Measurements from ENCODE around the gene MAX.
A peak's percentile ranks its signal among the peaks of the same experiment; 100 is the strongest.

MAX gene

GRCh38 chr14:65102441-65103149 lies at the start of gene MAX:
Gene MAX (minus strand): TSS chr14:65102517. CDS start chr14:65102339, 178 bp downstream.
- Histone ChIP-seq H3K4me1 (ENCODE audit: control insufficient read depth, insufficient read depth, low read length) (peaks cover 18% of the 10 kb centered on the region), H3K4me3 (ENCODE audit: low read length) (peak within 1 kb of the TSS; percentile 84), H3K9ac (ENCODE audit: low read length) (peak within 1 kb of the TSS; percentile 77), H3K27ac (ENCODE audit: low read depth, low read length) (peak within 1 kb of the TSS; percentile 86), H3K36me3 (ENCODE audit: control insufficient read depth, insufficient read depth, low read length) (peaks cover 3% of the 10 kb centered on the region), H3K27me3 (ENCODE audit: control insufficient read depth, insufficient read depth, low read length) (no peaks in the 10 kb centered on the region)

- no peaks in the 10 kb centered on the region for H3K27me3 ChIP-seq (ENCODE audit: control insufficient read depth, insufficient read depth, low read length)
- H3K4me3 ChIP-seq (ENCODE audit: low read length), result no peak overlapping the region
- H3K4me1 ChIP-seq (ENCODE audit: control insufficient read depth, insufficient read depth, low read length), result no peaks in the 10 kb centered on the region
- H3K36me3 ChIP-seq (ENCODE audit: control insufficient read depth, insufficient read depth, low read length), result no peaks in the 10 kb centered on the region
- H3K27ac ChIP-seq (ENCODE audit: low read depth, low read length), result no peak overlapping the region
- H3K9ac ChIP-seq (ENCODE audit: low read length), result no peak overlapping the region
Observed at GRCh38 chr14:65151609-65151956, 49.3 kb upstream of the MAX start.

- H3K27ac ChIP-seq (ENCODE audit: low read depth, low read length), result no peak overlapping the region
- H3K9ac ChIP-seq (ENCODE audit: low read length), result no peak overlapping the region
- no peak overlapping the region for H3K4me3 ChIP-seq (ENCODE audit: low read length)
- no peaks in the 10 kb centered on the region for H3K36me3 ChIP-seq (ENCODE audit: control insufficient read depth, insufficient read depth, low read length)
- no peaks in the 10 kb centered on the region for H3K4me1 ChIP-seq (ENCODE audit: control insufficient read depth, insufficient read depth, low read length)
- no peaks in the 10 kb centered on the region for H3K27me3 ChIP-seq (ENCODE audit: control insufficient read depth, insufficient read depth, low read length)
Observed at GRCh38 chr14:65150898-65151608, 48.7 kb upstream of the MAX start.

GRCh38 chr14:65149116-65149515 lies 46.8 kb upstream of the MAX start:
- no peak overlapping the region for H3K4me3 ChIP-seq (ENCODE audit: low read length)
- H3K4me1 ChIP-seq (ENCODE audit: control insufficient read depth, insufficient read depth, low read length), result no peaks in the 10 kb centered on the region
- no peak overlapping the region for H3K27ac ChIP-seq (ENCODE audit: low read depth, low read length)

GRCh38 chr14:65144170-65144569 lies 41.9 kb upstream of the MAX start:
- no peaks in the 10 kb centered on the region for H3K36me3 ChIP-seq (ENCODE audit: control insufficient read depth, insufficient read depth, low read length)
- no peak overlapping the region for H3K4me3 ChIP-seq (ENCODE audit: low read length)
- no peak overlapping the region for H3K9ac ChIP-seq (ENCODE audit: low read length)
- H3K27me3 ChIP-seq (ENCODE audit: control insufficient read depth, insufficient read depth, low read length), result no peaks in the 10 kb centered on the region
- no peaks in the 10 kb centered on the region for H3K4me1 ChIP-seq (ENCODE audit: control insufficient read depth, insufficient read depth, low read length)
- H3K27ac ChIP-seq (ENCODE audit: low read depth, low read length), result no peak overlapping the region

More at GRCh38 chr14:65149116-65149515, 46.8 kb upstream of the MAX start:
- H3K27me3 ChIP-seq (ENCODE audit: control insufficient read depth, insufficient read depth, low read length), result no peaks in the 10 kb centered on the region
- H3K36me3 ChIP-seq (ENCODE audit: control insufficient read depth, insufficient read depth, low read length), result no peaks in the 10 kb centered on the region
- H3K9ac ChIP-seq (ENCODE audit: low read length), result no peak overlapping the region

- no peaks in the 10 kb centered on the region for H3K36me3 ChIP-seq (ENCODE audit: control insufficient read depth, insufficient read depth, low read length)
- H3K27ac ChIP-seq (ENCODE audit: low read depth, low read length), result no peak overlapping the region
- H3K4me3 ChIP-seq (ENCODE audit: low read length), result no peak overlapping the region
- no peaks in the 10 kb centered on the region for H3K4me1 ChIP-seq (ENCODE audit: control insufficient read depth, insufficient read depth, low read length)
- no peaks in the 10 kb centered on the region for H3K27me3 ChIP-seq (ENCODE audit: control insufficient read depth, insufficient read depth, low read length)
- H3K9ac ChIP-seq (ENCODE audit: low read length), result no peak overlapping the region
Observed at GRCh38 chr14:65142914-65143625, 40.8 kb upstream of the MAX start.

GRCh38 chr14:65142429-65142828 lies 40.1 kb upstream of the MAX start:
- Histone ChIP-seq H3K27ac (ENCODE audit: low read depth, low read length) (no peak overlapping the region), H3K27me3 (ENCODE audit: control insufficient read depth, insufficient read depth, low read length) (no peaks in the 10 kb centered on the region), H3K36me3 (ENCODE audit: control insufficient read depth, insufficient read depth, low read length) (no peaks in the 10 kb centered on the region), H3K4me1 (ENCODE audit: control insufficient read depth, insufficient read depth, low read length) (no peaks in the 10 kb centered on the region), H3K9ac (ENCODE audit: low read length) (no peak overlapping the region), H3K4me3 (ENCODE audit: low read length) (no peak overlapping the region)

GRCh38 chr14:65141523-65141922 lies 39.2 kb upstream of the MAX start:
- H3K4me1 ChIP-seq (ENCODE audit: control insufficient read depth, insufficient read depth, low read length), result no peaks in the 10 kb centered on the region
- no peaks in the 10 kb centered on the region for H3K36me3 ChIP-seq (ENCODE audit: control insufficient read depth, insufficient read depth, low read length)
- H3K27ac ChIP-seq (ENCODE audit: low read depth, low read length), result no peak overlapping the region
- H3K27me3 ChIP-seq (ENCODE audit: control insufficient read depth, insufficient read depth, low read length), result no peaks in the 10 kb centered on the region
- no peak overlapping the region for H3K4me3 ChIP-seq (ENCODE audit: low read length)
- no peak overlapping the region for H3K9ac ChIP-seq (ENCODE audit: low read length)

GRCh38 chr14:65137648-65138307 lies 35.5 kb upstream of the MAX start:
- no peak overlapping the region for H3K27ac ChIP-seq (ENCODE audit: low read depth, low read length)
- H3K4me3 ChIP-seq (ENCODE audit: low read length), result no peak overlapping the region
- H3K36me3 ChIP-seq (ENCODE audit: control insufficient read depth, insufficient read depth, low read length), result no peaks in the 10 kb centered on the region
- no peaks in the 10 kb centered on the region for H3K4me1 ChIP-seq (ENCODE audit: control insufficient read depth, insufficient read depth, low read length)
- H3K27me3 ChIP-seq (ENCODE audit: control insufficient read depth, insufficient read depth, low read length), result no peaks in the 10 kb centered on the region
- H3K9ac ChIP-seq (ENCODE audit: low read length), result no peak overlapping the region

- Histone ChIP-seq H3K27me3 (ENCODE audit: control insufficient read depth, insufficient read depth, low read length) (no peaks in the 10 kb centered on the region), H3K4me1 (ENCODE audit: control insufficient read depth, insufficient read depth, low read length) (no peaks in the 10 kb centered on the region), H3K36me3 (ENCODE audit: control insufficient read depth, insufficient read depth, low read length) (no peaks in the 10 kb centered on the region), H3K9ac (ENCODE audit: low read length) (no peak overlapping the region), H3K4me3 (ENCODE audit: low read length) (no peak overlapping the region), H3K27ac (ENCODE audit: low read depth, low read length) (no peak overlapping the region)
Observed at GRCh38 chr14:65134651-65135579, 32.6 kb upstream of the MAX start.

- Histone ChIP-seq H3K27ac (ENCODE audit: low read depth, low read length) (no peak overlapping the region), H3K27me3 (ENCODE audit: control insufficient read depth, insufficient read depth, low read length) (no peaks in the 10 kb centered on the region), H3K4me1 (ENCODE audit: control insufficient read depth, insufficient read depth, low read length) (no peaks in the 10 kb centered on the region), H3K9ac (ENCODE audit: low read length) (no peak overlapping the region), H3K36me3 (ENCODE audit: control insufficient read depth, insufficient read depth, low read length) (no peaks in the 10 kb centered on the region), H3K4me3 (ENCODE audit: low read length) (no peak overlapping the region)
Observed at GRCh38 chr14:65132855-65133254, 30.5 kb upstream of the MAX start.

Measured in rectal smooth muscle tissue (tissue), 1 donor.